Stimulated activated CD8-positive, alpha-beta memory T cell treated with anti-CD3 and anti-CD28 coated beads, Interleukin-15, amount 100 ng/mL, for 1 hour (primary cell): ENCODE data around the gene DOCK2.

Experiments
- DNase-seq: peaks from one replicate; pipeline ENCODE4 v3.0.0-alpha.2; 2020; ENCODE audit warnings: low read depth

DOCK2 gene

DNA sequence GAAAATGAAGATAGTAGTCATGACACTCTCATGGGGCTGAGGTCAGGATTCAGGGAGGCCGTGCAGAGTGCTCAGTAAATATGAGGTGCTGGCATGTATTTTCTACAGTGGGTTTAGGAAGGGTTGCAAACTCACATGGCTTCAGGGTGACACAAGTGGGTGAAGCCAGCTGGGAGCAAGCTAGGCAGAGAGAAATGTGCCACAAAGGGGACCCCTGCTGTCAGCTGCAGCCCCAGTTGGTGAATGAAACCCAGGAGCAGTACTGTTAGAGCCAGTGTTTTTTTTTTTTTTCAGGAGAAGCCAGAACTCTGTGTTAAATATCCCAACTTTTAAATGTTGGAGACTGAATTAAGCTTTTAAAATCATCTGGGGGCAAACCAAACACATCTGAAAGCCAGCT lies 267.9 kb downstream of the DOCK2 start:
- no peak for DNase-seq

DNA sequence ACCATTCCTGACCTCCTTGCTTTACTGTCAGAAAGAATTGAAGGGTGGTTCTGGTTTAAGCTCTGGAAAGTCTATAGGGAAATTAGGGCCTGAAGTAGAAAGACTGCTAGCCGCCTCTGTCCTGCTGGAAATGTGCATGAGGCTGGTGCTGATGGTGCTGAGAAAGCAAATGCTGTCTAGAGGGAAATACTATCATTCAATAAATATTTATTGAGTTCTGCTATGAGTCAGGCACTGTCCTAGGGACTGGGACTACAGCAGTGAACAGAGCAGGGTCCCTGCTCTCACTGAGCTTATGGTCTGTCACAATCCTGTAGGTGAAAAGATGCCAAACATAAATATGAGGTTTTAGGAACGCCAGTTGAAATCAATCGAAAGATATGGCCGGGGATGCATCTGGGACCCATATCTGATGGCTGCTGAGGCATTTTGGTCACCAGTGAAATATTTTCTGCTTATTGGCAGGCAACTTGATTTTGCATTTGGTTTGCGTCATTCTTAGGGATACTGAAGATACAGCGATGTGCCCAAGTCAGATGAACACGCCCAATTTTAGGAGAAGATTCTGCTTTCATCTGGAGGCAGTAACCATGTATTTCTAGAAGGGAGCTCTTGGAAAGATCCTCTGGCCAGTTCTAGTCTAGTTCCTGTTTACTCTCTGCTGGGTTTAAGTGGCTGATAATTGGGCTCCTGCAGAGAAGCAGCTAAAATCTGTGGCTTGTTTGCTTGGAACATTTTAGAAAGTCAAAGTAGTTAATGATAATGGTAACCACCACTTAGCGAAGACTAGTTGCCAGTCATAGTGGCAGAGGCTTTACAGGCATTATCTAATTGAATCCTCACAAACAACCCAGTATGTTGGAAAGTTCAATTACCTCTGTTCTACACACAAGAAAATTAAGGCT lies 269.9 kb downstream of the DOCK2 start:
- no peak for DNase-seq

GRCh38 chr5:169908864-169909263 lies 271.8 kb downstream of the DOCK2 start:
- DNase-seq: no peak

- no peak for DNase-seq
Measured at GRCh38 chr5:169909945-169910344, 272.9 kb downstream of the DOCK2 start.

GRCh38 chr5:169910393-169910792 lies 273.3 kb downstream of the DOCK2 start:
- DNase-seq: no peak

- DNase-seq: no peak
Measured at GRCh38 chr5:169911448-169912212, 274.6 kb downstream of the DOCK2 start.

DNA sequence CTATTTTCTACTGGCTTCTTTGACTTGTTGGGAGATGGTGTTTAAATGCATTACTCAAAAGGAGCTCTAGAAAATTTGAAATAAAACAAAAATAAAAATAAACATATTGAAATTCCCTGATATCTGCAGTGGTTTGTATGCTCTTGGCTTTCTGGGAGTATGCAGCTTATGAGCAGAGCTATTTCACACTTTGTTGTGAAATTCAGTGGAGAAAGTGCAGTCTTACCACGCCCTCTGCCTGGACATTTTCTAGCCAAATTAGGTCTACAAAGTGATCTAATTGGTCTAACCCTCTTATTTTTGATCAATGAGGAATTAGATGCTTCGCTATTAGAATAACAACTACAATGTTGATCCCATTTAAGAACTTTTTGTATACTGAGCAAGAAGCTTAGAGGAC lies 276.4 kb downstream of the DOCK2 start:
- DNase-seq: no peak

- DNase-seq: no peak
Measured at GRCh38 chr5:169914766-169915165, 277.7 kb downstream of the DOCK2 start.

DNA sequence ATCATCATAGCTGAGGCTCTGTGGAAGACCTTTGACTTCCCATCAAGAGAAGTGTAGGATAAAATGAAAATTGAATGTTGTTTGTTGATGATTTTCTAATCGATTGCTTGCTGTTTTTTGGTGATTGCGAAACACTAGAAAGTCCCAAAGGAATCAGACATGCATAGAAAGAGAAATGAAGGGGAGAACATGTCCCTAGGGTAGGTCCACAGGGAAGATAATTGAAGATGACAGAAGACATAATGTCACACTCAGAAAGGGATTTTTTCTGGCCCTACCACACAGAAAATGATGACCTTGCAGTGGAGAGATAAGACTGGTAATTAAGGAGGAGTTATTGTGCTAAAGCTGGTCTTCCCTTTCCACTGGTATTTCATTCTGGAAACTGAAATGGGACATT lies 280.4 kb downstream of the DOCK2 start:
- DNase-seq: no peak

- no peak for DNase-seq
Measured at GRCh38 chr5:169918228-169918627, 281.2 kb downstream of the DOCK2 start.

GRCh38 chr5:169920474-169920873 lies 283.4 kb downstream of the DOCK2 start:
- DNase-seq: no peak

- DNase-seq: no peak
Measured at GRCh38 chr5:169921384-169921783, 284.3 kb downstream of the DOCK2 start.

DNA sequence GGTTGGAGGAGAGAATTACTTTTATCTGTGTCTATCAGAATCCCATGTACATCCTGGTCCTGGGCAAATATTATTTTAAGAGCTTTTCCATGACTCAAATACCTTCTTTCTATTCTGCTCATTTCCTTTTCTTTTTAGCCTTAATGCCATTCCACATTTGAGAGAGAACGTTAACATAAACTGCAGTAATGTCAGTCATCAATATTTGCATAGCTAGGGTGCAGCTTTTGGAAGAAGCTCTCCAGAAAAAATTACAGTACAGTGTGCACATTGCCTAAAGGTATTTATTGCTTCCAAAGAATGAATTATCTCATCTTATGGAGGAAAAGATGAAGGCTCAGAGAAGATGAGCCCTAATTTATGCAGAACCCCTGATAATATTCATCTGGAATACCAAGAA lies 284.9 kb downstream of the DOCK2 start:
- no peak for DNase-seq

DNA sequence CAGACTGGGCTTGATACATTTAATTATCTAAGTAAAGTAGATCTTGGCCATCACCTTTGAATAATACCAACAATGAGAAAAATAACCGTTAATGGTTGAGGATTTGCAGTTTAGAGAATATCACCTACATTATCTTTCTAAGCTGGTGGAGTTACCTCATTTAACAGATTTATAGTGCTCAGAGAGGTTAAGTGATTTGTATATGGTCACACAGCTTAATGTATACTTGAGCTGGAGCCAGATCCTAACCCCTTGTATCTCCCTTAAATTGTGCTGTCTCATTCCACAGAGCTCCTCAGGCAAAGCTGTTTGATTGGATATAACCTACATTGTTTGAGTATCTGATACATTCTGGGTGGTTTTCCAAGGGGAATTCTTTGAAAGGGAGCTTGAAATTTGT lies 285.4 kb downstream of the DOCK2 start:
- DNase-seq: no peak

DNA sequence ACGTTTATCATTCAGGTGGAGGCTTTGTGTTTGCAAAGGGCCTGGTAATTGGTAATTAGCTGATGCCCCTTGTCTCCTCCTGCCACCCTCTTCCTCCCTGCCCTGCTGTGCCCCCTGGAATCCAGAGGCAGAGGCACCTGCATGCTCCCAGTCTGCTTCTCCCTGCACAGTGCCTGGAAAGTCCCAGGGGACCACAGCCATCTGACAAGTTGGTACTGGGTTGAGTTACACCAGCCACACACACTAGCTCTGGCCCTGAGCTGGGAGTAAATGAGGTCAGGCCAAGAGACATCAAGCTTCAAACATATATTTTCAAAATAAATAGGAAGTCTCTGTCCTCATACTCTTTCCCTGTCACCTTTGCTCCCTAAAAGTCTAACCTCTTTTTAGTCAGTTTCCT lies 286.9 kb downstream of the DOCK2 start:
- DNase-seq: no peak

GRCh38 chr5:169933127-169933526 lies 296.1 kb downstream of the DOCK2 start:
- no peak for DNase-seq

GRCh38 chr5:169933616-169934015 lies 296.5 kb downstream of the DOCK2 start:
- no peak for DNase-seq

DNA sequence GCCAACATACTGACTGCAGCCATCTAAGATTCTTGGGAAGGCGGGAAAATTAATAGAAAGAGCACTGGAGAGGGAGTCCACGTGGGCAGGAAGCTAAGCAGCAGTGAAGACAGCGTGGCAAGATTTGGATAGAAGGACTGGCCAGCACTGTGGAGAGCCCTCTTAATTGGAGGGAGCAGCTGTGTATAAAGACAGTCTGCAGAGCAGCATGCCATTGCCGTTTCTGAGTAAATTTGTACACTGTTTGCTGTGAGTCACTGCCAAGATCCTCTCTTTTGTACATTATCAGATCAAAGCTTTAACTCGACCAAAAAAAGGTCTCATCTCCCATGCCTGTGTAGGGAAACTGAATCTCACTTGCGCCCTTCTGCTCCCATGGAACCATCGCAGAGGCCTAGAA lies 297.9 kb downstream of the DOCK2 start:
- DNase-seq: no peak

DNA sequence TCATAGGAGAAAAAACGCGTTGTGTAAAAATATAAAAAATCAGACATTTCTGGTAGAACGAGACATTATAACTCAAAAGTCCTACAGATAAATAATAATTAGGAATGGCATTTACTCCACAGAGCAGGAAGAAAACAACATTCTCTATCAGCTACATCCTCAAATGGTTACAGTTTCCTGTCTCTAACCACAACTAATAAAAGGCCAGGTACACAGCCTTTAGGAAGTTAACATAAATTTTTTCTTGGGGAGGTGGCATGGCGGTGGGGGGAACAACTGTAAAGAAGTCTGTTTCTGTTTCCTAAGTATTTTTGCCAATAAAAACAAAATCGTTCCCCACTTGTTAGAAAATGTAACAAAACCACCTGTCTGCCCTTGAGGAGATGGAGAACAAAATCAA lies 298.7 kb downstream of the DOCK2 start:
- DNase-seq: no peak

DNA sequence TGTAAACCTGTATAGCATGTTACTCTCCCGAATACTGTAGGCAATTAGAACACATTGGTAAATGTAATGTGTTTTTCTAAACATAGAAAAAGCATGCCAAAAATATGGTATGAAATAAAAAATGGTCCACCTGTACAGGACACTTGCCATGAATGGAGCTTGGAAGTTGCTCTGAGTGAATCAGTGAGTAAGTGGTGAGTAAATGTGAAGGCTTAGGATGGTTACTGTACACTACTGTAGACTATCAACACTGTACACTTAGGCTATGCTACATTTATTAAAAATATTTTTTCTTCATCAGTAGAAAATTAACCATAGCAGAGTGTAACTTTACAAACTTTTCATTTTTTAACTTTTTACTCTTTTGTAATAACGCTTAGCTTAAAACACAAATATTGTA lies 301.4 kb downstream of the DOCK2 start:
- DNase-seq: no peak

GRCh38 chr5:169939731-169940130 lies 302.7 kb downstream of the DOCK2 start:
- no peak for DNase-seq

- DNase-seq: no peak
Measured at GRCh38 chr5:169941542-169941941, 304.5 kb downstream of the DOCK2 start.

GRCh38 chr5:169942181-169942580 lies 305.1 kb downstream of the DOCK2 start:
- DNase-seq: no peak
